ENCODE data around the gene ITM2C.

The ITM2C gene

DNA sequence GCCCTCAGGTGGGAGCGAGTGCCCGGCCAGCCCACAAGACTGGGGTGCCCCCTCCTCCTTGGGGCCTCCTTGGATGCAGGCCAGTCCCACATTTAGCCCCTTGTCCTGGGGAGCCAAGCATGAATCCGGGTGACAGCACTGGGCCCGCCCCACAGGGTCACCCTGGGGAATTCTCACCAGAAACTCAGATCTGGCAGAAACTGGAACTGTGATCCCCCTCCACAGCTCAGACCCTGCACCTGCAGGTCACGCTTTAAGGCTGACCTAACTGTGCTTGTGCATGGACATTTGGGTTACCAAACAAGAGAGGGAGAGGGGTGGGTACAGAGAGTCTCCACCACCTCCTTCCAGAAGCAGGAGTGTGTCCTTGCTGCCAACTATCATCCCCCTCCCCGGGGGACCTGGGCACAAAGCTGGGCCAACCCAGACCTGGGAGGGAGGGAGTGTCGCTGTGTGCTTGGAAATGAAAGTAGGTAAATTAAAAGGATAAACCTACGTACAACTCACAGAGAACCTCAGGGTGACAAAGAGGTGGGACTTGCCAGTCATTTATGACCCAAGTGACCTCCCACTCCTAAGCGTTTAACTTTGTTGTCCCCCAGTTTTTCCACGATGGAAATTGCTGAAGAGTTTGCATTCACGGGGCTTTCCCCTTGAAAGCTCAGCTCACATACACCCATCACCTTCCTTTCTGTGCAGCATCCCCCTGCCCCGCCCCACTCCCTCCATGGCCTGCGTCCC lies 9.1 kb downstream of the ITM2C start:
- peak; percentile 36 to 39 for ATAC-seq

DNA sequence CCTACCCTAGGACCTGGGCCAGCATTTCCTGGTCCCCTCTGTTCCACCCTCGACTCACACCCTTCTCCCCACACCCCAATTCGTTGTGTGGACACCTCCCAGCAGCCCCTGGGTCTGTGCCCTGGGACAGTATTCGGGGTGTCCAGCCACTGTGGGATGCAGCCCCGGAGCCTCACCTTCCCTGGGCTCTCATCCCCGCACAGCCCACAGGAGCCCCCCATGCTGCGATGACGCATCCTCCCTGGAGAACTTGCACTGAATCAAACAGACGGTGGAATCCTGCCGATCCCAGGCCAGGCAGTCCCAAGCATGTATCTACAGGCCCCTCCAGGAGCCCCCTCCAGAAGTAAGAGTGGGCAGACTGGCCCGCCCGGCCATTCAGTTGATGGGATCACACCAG lies 9.7 kb downstream of the ITM2C start:
- ATAC-seq = no peak

DNA sequence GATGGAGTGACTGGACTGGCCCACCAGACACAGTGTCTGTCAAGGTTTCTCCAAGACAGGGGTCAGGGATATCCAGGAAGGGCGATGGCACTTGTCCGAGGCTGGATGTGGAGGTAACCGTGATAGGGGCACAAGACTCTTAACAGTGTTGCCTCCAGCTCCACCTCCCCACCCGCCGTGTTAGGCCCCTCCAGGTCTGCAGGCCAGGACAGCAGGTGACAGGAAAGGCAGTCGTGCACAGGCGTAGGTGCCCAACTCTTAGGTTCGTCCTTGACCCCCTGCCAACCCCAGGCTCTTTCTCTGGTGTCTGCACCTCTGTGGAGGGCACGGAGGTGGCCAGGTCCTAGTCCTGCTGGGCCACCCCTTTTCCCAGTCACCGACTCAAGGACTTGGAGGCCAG lies 10.1 kb downstream of the ITM2C start:
- no peak for ATAC-seq

DNA sequence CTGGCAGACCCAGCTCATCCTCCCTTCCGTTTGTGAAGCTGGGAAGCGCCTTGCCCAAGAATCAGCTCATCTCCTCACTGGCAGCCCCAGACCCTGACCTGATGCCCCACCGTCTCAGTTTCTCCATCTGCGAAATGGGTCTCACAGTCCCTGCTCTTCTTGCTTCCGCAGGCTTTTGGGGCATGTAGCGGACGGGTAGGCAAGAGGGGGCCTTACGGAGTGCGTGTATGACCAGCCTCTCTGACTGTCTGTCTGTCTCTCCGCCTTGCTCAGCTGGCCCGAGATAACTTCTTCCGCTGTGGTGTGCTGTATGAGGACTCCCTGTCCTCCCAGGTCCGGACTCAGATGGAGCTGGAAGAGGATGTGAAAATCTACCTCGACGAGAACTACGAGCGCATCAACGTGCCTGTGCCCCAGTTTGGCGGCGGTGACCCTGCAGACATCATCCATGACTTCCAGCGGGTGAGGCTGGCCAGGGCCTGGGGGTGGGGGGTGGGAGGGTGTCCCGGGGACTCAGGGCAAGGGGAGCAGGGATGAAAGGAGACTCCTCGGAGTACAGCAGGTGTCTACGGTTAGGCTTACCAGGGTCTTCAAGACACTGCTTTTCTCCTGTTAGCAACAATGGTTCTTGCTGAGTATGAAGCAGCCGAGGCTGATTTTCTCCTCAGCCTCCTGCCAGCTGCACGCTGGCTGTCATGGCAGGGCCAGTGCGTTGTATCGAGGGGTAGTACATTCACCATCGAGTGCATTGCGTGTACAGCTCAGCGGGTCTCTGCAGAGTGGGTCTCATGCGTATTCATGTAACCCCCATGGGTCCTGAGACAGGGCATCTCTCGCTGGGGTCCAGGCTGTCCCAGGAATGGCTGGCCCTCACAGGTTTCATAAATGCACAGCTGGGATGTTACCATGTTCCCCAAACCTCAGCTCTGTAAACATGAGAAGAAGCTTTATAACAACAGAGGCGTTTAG lies 10.9 kb downstream of the ITM2C start:
- ATAC-seq = no peak

DNA sequence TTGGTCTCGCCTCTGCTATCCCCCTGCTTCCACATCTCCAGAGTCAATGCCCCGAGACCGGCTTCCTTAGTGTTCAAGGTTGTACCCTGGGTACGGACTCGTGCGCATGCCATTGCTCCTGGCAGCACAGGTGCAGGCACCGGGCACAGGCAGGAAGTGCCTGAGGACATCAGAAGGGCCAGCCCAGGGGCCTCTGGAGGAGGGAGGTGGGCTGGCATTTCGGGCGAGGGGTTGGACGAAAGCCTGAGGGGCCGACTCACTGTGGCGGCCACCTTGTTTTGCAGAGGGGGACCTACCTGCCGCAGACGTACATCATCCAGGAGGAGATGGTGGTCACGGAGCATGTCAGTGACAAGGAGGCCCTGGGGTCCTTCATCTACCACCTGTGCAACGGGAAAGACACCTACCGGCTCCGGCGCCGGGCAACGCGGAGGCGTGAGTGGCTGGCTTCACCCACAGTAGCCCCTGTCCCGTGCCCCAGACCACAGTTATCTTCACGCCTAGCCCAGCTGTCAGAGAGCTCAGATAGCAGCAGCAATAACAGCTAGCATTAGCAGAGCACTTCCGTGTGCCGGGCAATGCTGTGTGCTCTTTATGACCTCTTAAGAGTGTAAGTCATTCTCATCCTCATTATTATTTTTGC lies 12.5 kb downstream of the ITM2C start:
- ATAC-seq = no peak

DNA sequence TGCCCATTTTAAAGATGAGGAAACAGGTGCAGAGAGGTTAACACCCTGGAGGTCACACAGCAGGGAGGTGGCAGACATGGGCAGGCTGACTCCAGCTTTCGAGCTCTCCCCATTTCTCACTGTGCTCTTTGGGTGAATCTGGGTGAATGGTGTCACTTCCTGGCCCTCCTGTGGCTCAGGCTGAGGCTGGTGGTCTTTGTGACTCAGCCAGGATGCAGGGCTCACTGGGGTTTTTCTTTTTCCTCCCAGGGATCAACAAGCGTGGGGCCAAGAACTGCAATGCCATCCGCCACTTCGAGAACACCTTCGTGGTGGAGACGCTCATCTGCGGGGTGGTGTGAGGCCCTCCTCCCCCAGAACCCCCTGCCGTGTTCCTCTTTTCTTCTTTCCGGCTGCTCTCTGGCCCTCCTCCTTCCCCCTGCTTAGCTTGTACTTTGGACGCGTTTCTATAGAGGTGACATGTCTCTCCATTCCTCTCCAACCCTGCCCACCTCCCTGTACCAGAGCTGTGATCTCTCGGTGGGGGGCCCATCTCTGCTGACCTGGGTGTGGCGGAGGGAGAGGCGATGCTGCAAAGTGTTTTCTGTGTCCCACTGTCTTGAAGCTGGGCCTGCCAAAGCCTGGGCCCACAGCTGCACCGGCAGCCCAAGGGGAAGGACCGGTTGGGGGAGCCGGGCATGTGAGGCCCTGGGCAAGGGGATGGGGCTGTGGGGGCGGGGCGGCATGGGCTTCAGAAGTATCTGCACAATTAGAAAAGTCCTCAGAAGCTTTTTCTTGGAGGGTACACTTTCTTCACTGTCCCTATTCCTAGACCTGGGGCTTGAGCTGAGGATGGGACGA lies 13.2 kb downstream of the ITM2C start:
- peak in 1 of 2 donors; percentile 14 for ATAC-seq

DNA sequence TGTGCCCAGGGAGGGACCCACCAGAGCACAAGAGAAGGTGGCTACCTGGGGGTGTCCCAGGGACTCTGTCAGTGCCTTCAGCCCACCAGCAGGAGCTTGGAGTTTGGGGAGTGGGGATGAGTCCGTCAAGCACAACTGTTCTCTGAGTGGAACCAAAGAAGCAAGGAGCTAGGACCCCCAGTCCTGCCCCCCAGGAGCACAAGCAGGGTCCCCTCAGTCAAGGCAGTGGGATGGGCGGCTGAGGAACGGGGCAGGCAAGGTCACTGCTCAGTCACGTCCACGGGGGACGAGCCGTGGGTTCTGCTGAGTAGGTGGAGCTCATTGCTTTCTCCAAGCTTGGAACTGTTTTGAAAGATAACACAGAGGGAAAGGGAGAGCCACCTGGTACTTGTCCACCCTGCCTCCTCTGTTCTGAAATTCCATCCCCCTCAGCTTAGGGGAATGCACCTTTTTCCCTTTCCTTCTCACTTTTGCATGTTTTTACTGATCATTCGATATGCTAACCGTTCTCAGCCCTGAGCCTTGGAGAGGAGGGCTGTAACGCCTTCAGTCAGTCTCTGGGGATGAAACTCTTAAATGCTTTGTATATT lies 14.0 kb downstream of the ITM2C start:
- no peak for ATAC-seq

DNA sequence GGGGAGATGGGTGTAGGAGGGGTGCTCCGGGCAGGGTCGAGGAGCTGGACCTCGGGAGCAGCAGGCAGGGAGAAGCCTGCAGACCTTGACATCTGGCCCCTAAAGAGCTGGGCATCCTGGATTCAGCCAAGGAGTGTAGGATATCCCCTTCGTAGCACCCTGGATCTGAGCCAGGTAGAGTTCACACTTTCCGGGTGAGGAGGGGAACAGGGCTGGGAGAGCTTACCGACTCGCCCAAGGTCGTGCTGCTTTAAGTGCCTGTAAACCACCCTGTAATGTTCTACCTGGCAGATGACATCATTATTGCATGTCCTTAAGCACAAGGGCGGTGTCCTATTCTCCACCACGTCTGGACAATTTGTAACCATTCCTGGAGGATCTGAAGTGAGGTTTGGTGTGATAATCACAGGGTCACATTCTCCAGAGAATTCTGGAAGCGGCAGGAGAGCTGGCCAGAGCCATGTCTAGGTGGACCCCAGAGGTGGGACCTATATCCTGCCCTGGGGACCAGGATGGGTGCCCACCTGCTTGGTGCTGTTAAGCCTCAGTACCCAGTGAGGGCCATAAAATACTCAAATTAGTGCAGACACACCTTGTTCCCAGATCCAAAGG lies 14.6 kb downstream of the ITM2C start:
- ATAC-seq = no peak

DNA sequence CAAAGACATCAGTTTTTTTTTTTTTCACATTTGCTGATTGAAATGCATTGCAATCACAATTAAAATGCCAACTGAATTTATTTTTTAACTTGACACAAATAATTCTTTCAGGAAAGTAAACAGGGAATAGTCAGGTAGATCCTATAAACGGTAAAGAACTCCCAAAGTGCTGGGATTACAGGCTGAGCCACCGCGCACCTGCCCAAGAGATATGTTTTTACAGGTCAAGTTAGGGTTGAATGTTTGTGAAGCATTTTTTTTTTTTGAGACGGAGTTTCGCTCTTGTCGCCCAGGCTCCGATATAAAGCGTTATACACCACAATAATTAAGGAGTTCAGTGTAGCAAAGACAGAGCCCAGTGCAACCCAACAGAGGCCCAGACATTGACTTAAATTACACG lies 15.1 kb downstream of the ITM2C start:
- ATAC-seq = no peak

DNA sequence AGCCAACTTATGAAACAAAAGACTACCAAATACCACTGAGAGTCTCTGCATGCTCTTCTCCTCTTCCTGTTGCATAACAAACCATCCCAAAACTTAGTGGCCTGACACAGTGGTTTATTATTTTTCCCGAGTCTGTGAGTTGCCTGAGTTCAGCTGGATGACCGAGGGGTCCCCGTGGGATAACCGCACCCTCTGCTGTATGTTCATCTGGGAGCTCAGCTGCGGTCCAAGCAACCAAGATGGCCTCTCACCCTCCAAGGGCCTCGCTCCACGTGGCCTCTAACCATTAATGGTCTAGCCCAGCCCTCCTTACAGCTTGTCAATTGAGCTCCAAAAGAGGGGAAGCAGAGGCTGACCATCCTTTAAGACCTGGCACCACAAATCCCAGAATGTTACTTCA lies 17.1 kb downstream of the ITM2C start:
- no peak for ATAC-seq

DNA sequence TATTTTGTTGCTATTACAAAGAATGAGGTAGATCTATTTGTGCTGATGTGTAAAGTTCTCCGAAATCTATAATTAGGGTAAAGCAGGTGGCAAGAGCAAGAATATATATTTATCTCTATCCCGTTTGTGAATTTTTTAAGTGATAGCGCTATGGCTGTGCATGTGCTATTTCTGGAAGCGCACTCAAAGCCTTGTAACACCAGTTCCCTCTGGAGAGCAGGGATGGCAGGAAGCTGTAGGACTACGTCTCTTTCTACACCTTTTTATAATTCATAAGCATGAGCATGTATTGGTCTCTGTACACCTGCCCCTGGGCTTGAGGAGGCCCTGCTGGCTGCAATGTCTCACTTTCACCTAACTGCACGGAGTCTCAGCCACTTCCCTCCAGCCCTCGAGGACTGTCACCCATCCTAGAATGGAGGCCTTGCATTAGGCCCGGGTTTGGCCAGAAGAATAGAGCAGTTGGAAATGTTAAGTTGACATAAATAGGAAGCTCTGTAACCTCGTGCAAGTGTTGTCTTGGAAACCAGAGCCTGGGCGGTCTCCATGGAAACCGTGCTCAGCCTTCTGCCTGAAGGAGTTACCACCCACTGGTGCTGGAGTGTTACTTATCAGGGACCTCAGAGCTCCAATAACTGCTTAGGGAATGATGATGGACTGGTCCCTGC lies 20.9 kb downstream of the ITM2C start:
- no peak for ATAC-seq

DNA sequence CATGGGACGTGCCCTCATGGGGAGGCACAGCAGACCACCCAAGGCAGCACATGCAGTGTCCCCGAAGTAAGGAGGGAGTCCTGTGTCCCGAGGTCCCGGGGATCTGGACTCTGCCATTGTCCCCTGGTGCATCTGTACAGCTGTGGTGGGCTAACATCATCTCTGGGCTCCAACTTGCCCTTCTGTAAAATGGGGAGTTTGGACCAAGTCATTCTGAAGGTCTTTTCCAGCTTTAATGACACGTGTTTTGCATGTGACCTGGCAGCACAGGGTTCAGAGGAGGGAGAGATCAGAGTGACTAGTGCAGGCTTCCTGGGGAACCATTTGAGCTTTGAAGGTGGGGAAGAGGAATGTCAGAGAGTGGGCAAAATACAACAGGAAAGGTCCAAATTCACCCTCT lies 21.5 kb downstream of the ITM2C start:
- ATAC-seq = no peak

DNA sequence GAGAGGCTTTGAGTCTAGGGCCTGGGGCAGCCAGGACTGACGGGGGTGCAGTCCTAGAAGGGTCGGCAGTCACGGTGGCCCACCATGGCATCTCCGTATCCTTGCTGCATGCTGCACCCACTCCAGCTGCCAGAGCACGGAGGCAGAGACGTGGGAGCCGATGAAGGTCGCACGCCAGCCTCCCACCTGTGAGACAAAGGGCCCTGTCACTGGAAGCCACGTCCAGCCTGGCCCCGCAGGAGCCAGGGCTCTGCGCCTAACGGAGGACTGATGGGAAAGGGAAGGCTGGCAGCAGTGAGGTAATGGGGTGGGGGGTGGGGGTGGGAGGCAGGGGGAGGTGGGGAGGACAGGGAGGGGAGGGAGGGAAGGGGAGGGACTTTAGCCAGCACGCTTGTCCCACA lies 21.9 kb downstream of the ITM2C start:
- ATAC-seq = no peak

DNA sequence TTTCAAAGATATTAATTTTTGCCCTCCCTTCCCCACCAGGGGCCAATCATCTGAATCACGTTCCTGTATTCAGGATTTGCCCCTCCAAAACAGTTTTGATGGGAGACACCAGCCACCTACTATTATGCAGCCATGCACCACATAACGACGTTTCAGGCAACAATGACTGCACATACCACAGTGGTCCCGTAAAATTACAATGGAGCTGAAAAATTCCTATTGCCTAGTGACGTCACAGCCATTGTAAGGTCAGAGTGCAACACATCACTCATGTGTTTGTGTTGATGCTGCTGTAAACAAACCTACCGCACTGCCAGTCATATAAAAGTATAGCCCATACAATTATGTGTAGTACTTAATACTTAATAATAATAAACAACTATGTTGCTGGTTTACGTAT lies 22.6 kb downstream of the ITM2C start:
- ATAC-seq = no peak

DNA sequence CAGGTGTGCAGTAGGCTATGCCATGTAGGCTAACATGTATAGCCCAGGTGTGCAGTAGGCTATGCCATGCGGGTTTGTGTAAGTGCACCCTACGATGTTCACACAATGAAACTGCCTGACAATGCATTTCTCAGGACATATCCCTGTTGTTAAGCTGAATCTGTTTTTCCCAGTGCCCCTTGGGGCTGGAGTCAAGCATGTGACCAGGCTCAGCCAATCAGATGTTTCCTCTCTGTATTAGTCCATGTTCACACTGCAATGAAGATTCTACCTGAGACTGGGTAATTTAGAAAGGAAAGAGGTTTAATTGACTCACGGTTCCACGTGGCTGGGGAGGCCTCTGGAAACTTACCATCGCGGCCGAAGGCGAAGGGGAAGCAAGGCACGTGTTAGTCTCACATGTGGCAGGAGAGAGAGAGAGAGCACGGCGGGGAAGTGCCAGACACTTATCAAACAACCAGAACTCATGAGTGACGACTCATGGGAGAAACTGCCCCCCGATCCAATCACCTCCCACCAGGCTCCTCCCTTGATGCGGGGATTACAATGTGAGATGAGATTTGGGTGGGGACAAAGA lies 24.2 kb downstream of the ITM2C start:
- ATAC-seq = no peak

DNA sequence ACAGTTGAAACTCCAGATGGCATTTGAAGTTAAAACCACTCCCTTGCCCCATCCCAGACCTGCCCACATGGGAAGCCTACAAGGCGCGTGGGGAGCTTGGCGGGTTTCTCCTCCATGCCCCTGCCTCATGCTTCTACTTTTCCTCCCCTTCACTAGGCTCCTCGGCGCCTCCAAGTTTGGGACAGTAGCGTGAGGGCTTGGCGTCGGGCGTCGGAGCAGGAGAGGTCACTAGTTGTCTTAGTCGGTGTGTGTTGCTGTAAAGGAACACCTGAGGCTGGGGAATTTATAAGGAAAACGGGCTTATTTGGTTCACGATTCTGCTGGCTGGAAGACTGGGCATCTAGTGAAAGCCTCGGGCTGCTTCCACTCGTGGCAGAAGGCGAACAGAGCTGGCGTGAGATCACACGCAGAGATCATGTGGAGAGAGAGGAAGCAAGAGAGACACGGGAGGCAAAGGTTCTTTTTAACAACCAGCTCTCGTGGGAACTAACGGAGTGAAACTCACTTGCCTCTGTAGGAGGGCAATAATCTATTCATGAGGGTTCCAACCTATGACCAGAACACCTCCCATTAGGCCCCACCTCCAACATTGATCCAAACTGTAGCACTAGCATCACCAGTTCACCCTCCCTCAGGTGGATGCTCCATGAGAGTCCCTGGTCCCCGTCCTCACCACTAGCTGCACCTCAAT lies 25.3 kb downstream of the ITM2C start:
- no peak for ATAC-seq

DNA sequence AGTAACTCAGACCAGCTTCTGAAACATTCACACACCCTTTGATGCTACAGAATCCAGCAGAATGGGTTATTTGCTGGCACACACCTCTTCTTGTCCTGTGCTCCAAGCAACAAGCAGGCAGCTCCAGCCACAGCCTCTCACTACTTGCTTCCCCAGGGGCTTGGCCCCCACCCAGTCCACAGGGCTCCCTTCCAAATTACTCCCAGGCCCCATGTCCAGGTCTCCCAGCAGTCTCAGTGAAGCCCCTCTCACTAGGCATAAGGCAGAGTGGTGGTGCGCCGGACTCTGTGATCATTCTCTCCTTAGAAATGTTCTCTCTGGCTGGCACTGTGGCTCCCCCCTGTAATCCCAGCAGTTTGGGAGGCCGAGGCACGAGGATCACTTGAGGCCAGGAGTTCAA lies 25.9 kb downstream of the ITM2C start:
- no peak for ATAC-seq

DNA sequence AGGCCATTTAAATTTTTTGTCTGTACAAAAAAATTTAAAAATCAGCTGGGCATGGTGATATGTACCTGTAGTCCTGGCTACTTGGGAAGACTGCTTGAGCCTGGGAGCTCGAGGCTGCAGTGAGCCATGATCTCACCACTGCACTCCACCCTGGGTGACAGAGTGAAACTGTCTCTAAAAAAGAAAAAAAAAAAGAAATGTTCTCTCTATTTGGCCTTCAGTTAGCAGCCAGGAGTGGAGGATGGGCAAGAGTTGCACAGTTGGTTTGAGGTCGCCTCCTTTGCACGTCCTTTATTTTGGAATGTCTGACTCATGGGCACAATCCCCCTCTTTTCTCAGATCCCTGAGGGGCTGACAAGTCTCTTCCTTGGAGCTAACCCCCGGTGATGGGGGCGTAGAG lies 26.3 kb downstream of the ITM2C start:
- no peak for ATAC-seq

DNA sequence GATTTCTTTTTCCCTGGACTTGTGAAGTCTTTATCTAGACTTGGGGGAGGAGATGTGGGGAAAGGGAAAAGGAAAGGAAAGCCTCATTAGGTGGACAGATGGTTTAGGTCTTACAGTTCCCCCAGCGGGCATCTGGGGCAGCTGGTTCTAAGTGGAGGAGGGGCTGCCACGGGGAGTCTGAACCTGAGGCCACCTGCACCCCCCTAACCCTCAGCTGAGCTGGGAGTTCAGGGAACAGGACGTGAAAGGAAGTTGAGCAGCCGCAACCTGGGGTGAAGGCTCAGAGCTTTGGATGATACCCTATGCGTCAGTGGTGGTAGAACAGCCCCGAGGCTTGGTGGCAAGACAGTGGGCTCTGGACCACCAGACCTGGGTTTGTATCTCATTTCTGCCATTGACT lies 26.8 kb downstream of the ITM2C start:
- ATAC-seq = no peak

DNA sequence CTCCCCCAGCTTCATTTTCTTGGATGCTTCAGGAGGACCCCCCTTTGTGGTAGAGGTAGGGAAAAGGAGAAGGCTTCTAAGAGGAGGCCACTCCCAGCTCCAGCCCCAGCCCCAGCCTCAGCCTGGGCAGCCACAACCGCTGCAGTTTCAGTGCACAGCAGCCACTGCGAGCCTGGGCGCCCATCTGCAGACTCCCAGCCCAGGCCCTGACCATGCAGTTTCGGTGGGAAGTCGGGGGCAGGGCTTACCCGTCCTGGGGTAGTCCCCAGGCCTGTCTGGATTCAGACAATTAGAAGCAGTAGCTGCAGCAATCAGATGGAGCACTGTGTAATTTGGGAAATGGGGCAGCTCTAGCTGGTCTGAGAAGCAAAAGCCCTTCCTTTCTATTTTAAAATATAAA lies 28.6 kb downstream of the ITM2C start:
- ATAC-seq = no peak
